ENCODE measurements around the gene ATP4A.

Gene ATP4A

GRCh38 chr19:35549174-35549788, 14.2 kb downstream of the ATP4A start:
- peak; percentile 45 for DNase-seq

- no peak for DNase-seq
Measured at GRCh38 chr19:35546532-35546931, 16.9 kb downstream of the ATP4A start.

- peak; percentile 67 for DNase-seq
Measured at GRCh38 chr19:35545855-35546381, 17.5 kb downstream of the ATP4A start.

GRCh38 chr19:35545001-35545854, 18.2 kb downstream of the ATP4A start, which contains the start of gene TMEM147:
TMEM147 (plus strand) TSS chr19:35545626; CDS start chr19:35545740, 114 bp downstream.
- DNase-seq: peak; percentile 86

- no peak for DNase-seq
Measured at GRCh38 chr19:35544110-35544802, 19.2 kb downstream of the ATP4A start.

- no peak for DNase-seq
Measured at GRCh38 chr19:35543280-35544109, 20.0 kb downstream of the ATP4A start.

GRCh38 chr19:35542209-35542608, 21.2 kb downstream of the ATP4A start:
- DNase-seq: no peak

GRCh38 chr19:35540356-35540927, 23.0 kb downstream of the ATP4A start:
- DNase-seq: no peak

- DNase-seq: no peak
Measured at GRCh38 chr19:35539850-35540249, 23.6 kb downstream of the ATP4A start.

- DNase-seq: no peak
Measured at GRCh38 chr19:35539314-35539713, 24.1 kb downstream of the ATP4A start.

GRCh38 chr19:35534803-35535480, 28.5 kb downstream of the ATP4A start:
- DNase-seq: no peak

- peak; percentile 44 for DNase-seq
Measured at GRCh38 chr19:35533822-35534392, 29.6 kb downstream of the ATP4A start.

GRCh38 chr19:35533201-35533821, 30.1 kb downstream of the ATP4A start, which contains the start of gene GAPDHS:
GAPDHS (plus strand) TSS chr19:35533456; CDS start chr19:35533528, 72 bp downstream.
- no peak for DNase-seq

- no peak for DNase-seq
Measured at GRCh38 chr19:35531291-35531690, 32.2 kb downstream of the ATP4A start.

- DNase-seq: no peak
Measured at GRCh38 chr19:35529241-35530218, 33.9 kb downstream of the ATP4A start.

- no peak for DNase-seq
Measured at GRCh38 chr19:35528218-35529038, 35.0 kb downstream of the ATP4A start, which contains the start of gene SBSN. SBSN (minus strand) TSS chr19:35528311; CDS start chr19:35528281, 30 bp downstream.

- DNase-seq: no peak
Measured at GRCh38 chr19:35525873-35526272, 37.6 kb downstream of the ATP4A start.

GRCh38 chr19:35524181-35524837, 39.1 kb downstream of the ATP4A start:
- DNase-seq: no peak
